HG03039 (cell line): ENCODE data around the gene ZNF337.
A peak's percentile ranks its signal among the peaks of the same experiment; 100 is the strongest.
"Not testable (repeated sequence)": the region's sequence is repeated elsewhere in the genome, so short reads cannot be mapped to it uniquely, and the experiment has no call there.

ENCODE experiments used
- ATAC-seq: cut with Tn5 transposase; IDR thresholded peaks from one replicate; pipeline ENCODE4 v1.9.1; 2021; ENCODE audit warnings: mild to moderate bottlenecking, moderate library complexity; ENCODE audit not compliant: unreplicated experiment

ZNF337 gene

DNA sequence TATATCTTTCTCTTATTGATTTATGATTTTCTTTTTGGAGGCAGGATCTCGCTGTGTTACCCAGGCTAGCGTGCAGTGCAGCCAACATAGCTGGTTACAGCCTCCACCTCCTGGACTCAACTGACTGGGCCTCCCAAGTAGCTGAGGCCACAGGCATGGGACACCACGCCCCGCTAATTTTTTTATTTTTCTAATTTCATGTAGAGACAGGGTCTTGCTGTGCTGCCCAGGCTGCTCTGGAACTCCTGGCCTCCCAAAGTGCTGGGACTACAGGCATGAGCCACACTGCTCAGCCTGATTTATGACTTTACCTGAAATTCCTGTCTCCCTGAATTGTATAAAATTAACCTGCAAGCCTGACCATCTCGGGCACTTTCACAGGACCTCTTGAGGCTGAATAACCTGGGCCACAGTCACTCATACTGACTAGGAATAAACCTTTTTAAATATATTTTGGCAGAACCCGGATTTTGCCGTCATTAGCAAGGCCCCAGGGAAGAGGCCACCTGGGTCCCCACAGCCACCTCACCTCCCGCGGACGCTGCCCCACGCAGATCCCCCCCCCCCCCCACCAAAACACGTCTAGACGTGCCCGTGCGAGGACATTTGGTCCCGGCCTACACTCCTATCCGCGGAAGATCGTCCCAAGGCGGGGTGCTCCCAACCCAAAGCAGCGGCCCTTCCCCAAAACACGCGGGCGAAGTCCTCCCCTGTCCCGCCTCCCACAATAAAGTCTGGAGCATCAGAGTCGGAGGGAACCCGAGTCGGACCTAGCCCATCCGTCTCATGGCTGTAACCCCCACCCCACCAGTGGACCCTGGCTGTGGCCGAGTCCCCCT lies 902 bp downstream of the ZNF337 start:
- ATAC-seq, result no peak

DNA sequence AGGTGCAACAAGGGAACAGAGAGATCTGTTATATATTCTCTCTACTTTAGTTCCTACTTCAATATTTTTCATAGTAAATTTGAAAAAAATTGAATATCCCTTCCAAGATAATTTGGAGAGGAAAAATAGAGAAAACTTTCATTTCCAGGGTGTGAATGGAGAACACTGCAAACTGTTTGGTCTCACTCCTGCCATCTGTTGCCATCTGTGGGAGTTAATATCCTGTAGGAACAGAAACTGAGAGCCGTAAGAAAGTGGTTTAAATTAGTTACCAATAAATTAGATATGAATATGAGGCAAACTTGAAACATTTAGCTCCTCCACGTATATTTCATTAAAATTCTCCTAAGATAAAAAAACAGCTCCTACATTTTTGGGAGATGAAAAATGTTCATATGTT lies 4.2 kb downstream of the ZNF337 start:
- ATAC-seq, result no peak

- no peak for ATAC-seq
Measured at GRCh38 chr20:25690427-25690826, 6.2 kb downstream of the ZNF337 start.

DNA sequence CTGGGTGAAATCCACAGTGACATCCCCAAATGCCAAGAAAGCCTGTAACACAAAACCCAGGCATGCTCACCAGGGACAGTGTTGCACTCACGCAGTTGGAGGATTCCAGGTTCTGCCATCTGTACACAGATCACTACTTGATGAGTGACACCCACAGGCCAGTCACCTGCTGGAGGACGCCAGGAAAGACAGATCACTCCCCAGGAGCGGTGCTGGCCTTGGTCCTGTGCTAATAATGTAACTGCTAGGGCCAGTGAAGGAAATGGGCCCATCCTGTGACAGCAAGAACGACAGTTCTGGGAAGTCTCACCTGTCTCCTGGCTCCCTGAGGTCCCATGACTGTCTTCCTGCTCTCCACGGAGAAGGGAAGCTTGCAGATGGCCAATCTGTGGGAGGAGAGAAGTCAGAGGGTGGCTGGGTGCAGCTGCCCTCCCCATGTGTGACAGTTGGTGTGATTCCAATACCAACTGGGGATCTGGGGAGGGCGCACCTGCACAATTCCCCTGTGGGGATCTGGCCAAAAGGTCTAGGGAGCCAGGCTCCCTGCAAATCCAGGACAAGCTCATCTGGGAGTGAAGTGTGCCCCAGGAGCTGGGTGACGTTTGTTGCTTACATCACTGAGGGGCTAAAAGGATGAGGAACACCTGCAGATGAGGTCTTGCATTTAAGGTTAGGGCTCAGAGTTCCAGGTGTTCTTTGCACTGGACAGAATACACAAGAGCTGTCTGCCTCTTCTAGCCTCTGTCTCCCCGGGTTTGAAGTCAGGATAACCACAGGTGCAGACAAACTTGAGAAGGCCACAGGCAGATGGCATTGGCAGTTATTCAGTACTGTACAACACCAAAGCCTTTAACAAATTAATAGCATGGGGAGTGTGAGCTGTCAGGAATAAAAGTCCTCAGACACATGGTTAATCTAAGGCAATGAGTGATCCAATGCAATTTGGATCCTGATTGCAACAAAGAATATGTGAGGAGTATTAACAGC lies 10.3 kb downstream of the ZNF337 start:
- peak; percentile 24 for ATAC-seq

DNA sequence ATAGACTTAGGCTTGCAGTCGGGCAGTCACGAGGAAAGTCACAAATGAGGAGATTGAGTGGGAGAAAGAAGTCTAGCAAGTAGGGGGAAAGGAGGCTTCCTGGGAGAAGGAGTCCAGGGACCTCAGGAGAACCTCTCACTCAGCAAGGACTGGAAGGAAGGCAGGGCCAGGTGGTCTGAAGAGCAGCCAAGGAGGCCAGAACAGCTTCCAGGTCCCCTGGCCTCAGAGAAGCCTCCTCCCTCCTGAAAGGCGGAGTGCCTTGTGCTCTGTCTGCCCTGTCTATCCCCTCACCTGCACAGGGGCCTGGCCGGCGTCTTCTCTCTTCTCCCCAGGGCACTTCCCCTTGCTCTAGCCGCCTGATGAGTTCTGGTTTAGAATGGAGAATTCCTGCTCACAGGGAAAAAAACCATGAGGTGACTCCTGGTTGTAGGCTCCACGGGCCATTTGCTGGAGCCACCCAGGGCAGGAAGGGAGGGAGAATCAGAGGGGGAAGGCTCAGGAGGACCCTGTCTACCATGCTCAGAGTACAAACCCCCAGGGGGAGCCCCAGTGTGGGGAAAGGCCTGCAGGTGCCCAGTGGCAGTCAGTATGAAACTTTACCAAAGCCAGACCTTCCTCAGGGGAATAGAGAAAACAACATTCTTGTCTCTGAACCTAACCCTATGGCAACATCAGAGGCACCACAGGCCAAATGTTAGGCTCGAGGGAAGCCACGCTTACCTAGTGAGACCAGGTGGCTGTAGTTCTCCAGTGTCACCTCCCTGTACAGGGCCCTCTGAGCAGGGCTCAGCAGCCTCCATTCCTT lies 11.2 kb downstream of the ZNF337 start:
- peak; percentile 73 for ATAC-seq

- not testable (repeated sequence) for ATAC-seq
Measured at GRCh38 chr20:25683826-25684225, 12.8 kb downstream of the ZNF337 start.

DNA sequence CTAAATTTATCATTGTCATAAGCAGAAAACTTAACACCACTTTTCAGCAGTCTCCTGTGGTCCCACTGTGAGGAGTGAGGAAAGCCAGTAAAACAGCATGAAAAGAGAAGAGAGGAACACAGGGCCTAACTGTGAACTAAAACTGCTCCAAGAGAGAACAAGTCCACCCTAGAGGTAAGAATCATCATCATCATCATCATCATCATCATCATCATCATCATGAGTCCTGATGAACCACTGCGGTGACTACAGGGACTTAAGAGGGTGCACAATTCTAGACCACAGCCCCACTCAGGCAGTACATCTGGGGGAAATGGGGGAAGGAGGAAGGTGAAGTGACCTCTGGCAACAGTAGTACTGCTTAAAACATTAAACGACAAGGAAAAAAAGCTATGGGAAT lies 13.6 kb downstream of the ZNF337 start:
- ATAC-seq, result no peak

- peak; percentile 76 for ATAC-seq
Measured at GRCh38 chr20:25676164-25676809, 20.4 kb downstream of the ZNF337 start.

GRCh38 chr20:25675161-25675560 lies 21.5 kb downstream of the ZNF337 start:
- no peak for ATAC-seq

DNA sequence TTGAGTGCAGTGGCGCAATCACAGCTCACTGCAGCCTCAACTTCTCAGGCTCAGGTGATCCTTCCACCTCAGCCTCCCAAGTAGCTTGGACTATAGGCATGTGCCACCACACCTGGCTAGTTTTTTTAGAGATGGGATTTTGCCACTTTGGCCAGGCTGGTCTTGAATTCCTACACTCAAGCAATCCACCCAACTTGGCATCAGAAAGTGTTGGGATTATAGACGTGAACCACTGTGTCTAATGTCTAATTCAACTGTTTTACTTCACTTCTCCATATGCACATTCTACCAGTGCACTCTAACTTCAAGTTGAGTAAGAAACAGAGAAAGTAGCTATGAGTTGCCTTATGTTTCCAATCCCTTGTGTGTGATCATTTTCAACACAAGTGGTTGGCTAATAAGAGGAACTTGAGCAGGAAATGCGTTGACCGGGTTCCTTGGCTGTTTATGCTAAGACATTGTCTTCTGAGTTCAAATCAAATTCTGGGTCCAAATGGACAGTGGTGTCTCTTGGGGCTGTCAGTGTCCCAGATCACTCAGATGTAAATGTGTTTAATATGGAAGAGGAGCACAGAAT lies 23.9 kb downstream of the ZNF337 start:
- ATAC-seq, result no peak

GRCh38 chr20:25669826-25670422 lies 26.7 kb downstream of the ZNF337 start:
- ATAC-seq, result no peak

GRCh38 chr20:25668446-25668845 lies 28.2 kb downstream of the ZNF337 start:
- ATAC-seq, result no peak

GRCh38 chr20:25659999-25660398 lies 36.7 kb downstream of the ZNF337 start:
- no peak for ATAC-seq

GRCh38 chr20:25654487-25654886 lies 42.2 kb downstream of the ZNF337 start:
- no peak for ATAC-seq

DNA sequence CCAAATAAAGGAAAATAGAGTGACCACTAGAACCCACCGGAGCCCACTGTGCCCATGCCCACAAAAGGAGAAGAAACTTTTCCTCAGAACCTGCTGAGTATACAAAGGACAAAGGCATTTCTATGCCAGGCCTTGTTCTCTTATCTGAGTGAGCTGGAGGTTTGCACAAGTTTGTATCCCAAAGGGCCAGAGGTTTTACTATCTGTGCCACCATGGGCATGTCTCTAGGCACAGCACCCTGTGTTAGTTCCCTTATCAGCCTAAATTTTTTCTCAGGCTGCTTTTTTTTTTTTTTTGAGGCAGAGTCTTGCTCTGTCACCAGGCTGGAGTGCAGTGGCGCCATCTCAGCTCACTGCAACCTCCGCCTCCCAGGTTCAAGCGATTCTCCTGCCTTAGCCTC lies 43.8 kb downstream of the ZNF337 start:
- not testable (repeated sequence) for ATAC-seq

- ATAC-seq, result no peak
Measured at GRCh38 chr20:25644814-25645213, 51.8 kb downstream of the ZNF337 start.

DNA sequence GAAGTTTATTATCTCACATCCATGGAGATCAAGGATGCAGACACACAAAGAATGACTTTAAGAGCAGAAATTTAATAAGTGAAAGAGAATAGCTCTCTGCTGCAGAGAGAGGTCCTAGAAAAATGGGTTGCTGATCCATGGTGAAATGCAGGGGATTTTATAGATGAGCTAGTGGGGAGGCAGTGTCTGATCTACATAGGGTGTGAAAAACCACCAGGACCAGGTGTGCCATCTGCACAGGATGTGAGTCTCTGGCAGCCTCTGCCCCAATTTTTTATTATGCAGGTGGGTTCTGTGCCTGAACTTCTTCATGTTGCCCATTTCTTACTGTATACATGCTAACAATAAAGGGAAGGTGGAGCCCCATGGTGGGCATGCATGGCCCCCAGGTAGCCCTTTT lies 52.9 kb downstream of the ZNF337 start:
- no peak for ATAC-seq

DNA sequence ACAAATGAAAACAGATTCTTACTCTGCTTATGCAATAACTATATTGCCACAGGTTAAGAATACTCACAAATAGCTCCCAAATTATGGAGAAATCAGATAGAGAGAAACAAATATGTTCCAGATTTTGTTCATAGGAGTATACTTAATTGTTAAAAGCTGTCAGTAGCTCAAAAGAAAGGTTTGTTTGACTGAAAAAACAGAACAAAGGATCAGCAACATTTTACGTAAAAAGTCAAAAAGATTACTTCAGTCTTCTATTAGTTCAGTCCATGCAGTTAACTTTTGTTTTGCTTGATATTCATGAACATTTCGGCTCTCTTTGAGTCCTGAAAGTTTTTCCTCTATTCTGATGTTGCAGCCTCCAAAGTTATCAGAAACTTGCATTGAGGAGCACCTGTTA lies 59.4 kb downstream of the ZNF337 start:
- ATAC-seq, result no peak

GRCh38 chr20:25632940-25633790 lies 63.5 kb downstream of the ZNF337 start:
- no peak for ATAC-seq
